Colon (tissue), 2 donors: ENCODE measurements around the gene DHRS1.

ENCODE experiments used
- FAIRE-seq: peaks from 2 replicates; lab custom pipeline; 2012; peaks lifted over from hg19 to GRCh38; lab: Jason Lieb, UNC
- donor health status: control.
- donor health status: control.

Gene DHRS1

DNA sequence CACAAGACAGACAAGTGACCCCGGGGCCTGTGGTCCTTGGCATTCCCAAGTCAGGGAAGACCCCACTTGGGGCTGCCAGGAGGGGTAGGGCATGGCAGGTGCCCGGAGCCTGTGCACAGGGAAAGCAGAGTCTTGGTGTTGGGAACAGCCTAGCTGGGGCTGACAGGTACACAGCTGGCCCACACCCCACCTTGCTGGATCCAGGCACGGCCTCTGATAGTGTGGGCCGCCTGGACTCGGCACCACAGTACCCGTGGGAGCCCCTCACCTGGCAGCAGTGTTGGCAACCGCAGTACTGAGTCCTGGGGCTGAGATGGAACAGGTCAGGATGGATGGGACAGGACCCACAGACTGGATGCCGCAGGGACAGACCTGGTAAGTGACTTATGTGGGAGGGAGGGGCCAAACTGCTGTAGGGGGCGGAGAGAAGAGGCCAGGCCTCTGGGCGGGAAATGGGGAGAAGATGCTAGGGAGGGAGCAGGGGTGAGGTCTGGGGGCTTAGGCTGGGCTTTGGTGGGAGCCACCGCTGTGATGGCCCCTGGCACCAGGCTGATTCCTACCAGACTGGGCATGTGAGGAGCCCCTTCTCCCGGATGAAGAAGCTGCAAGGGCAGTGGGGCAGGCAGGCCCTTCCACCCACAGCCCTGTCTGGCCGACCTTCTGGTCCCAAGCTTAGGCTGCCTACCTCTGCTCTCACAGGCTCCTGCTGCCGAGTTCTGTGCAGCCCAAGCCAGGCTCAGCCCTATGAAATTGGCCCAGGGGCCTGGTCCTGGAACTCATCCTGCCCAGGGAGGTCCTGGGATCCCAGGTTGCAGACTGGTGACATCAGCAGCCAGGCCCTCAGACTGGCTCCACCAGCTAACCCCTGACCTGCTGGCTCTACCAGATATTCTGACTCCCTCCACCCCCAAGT lies 36.5 kb downstream of the DHRS1 start, which contains the start of gene TGM1:
TGM1 (minus strand) TSS at position 357 of the 913 bp plus-strand sequence. CDS start 825 bp downstream, outside the sequence.
- FAIRE-seq: no peak

DNA sequence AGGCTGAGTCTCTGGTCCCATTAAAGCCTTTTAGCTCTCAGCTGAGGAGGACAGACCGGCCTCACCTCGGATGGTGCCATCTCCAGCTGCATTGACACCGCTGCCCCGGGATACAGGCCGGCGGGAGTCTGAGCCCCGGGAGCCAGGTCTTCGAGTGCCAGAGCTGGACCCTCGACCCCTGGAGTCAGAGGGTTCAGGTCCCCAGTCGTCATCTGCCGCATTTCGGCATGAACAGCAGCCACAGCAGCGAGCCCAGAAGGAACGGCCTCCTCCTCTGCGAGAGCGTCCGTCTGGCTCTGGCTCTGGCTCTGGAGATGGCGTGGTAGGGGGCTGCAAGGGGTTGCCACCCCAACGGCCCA lies 37.6 kb downstream of the DHRS1 start:
- FAIRE-seq: no peak

DNA sequence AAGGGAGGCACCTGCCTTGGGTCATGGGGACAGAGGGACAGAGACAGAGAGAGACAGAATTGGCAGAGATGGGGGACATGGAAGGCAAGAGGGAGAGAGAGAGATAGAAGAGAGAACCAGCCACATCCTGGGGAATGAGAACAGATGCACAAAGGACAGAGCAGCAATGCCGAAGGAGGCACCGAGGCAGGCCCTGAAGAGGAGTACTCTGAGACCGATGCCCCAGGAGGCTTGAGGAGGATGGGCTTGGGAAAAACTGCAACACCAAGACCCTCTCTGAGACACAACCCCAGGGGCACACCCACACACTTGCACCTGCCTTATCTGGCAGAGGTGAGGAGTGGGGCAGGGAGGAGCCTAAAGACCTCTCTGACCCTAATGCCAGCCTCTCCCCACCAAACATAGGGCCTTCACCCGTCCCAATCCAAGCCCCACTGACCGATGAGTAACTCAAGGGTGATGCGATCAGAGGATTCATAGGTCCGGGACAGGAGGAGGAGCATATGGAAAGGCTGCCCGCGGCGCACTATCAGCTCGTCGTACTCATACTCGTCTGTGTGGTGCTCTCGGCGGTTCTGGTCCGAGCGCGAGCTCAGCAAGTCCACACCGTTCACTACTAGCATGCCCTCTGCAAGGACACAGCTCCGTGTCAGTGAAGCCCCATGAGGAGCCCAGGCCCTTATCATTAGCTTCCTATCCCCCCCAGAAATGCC lies 38.2 kb downstream of the DHRS1 start:
- FAIRE-seq: no peak

DNA sequence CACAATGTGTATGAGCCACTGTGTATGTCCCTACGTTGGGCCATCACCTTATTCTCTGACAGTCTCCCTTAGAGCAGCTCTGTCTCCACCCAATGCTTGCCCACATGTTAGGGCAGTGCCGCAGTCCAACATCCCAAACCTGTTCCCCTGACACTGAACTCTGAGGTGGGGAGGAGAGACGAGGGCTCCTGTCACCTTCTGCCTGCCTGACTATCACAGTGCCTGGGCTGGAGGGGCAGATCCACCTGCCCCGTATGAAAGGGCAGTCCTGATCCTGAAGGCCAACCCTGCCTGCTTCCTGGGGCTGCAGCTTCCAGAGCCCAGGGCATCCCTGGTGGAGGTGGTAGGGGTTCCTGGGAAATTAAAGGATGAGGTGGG lies 38.8 kb downstream of the DHRS1 start:
- no peak for FAIRE-seq

DNA sequence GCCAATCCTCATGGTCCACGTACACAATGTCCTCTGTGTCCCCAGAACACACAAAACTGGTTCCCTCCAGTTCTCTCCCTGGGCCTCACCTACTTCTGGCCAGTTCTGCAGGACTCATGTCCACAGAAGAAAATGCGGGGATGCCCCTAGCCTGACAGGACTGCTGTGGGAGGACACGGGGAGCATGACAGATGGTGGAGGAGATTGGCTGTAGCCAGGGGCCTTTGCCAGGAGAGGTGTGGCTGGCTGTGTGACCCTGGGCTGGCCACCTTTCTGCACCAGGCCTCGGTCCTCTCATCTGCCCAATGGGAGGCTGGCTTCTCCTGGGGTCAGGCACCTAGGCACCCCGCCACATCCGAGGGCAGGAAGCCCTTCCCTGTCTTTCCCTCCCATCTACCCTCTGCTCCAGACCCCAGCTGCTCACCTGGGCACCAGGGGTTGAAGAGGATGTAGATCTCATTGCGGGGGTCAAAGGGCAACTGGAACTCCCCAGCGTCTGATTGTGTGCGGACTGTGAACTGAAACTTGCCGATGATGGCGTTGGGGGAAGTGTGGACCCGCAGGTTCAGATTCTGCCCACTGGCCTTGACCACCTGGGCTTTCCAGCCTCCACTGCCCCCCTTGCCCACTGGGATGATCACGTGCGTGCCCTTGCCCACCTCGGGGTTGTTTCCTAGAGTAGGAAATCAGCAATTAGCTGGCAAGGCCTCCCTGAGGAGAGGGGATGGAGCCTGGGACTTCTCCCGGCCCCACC lies 39.4 kb downstream of the DHRS1 start:
- FAIRE-seq: no peak

DNA sequence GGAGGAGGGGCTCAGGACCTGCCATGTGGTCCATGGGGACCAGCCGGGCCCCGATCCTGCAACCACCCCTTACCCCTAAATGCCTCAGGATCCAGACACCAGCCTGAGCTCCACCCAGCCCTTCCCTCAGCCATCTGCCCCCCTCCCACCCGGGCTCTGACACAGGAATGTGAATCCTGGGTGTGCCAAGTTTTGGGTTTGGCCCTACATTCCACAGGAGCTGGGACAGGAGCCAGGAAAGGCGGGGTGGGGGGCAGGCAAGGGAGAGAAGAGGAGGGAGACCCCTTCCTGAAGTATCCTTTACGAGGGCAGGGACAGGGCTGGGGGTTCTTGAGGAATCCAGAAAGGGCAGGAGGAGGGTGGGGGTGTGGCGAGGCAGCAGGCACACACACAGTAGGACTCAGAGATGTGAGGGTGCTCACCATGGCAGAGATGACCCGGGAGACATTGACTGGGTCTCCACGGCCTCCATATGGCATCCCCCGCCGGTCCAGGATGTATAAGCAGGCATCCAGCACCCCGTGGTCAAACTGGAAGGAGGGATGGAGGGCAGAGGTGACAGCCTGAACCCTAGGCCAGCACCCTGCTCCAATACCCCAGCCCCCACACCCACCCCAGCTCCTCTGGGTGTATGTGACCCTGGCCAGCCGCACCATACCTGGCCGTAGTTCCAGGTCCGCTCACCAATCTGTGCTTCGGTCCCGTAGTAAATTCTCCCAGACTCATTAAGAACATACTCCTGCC lies 40.1 kb downstream of the DHRS1 start:
- no peak for FAIRE-seq

DNA sequence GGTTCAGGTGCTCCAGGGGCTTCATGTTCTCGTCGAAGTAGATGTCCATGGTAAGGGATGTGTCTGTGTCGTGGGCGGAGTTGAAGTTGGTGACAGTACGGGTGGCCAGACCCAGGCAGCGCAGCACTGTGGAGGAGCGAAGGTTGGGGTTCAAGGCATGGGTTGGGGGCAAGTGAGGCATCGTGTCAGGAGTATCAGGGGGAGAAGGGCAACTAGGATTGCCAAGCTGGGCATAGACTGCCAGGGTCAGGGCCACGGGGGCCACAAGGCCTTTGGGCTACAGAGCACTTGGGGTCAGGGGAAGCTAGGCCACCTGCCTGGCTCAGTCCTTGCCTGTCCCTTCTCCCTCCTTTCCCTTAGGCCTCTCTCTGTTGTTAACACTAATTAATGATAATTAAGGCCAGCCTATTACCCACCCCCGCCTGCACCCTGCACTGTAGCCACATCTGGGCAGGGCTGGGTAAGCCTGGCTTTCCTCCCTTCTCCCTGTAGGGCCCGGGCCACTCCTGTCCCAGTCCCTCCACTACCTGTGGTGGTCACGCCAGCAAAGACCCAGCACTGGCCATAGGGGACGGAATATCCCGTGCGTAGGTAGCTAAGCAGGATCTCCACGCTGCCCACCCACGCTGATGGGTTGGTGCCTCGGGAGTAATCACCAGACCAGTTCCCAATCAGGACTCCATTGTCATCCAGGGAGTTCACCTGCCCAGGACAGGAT lies 40.9 kb downstream of the DHRS1 start:
- no peak for FAIRE-seq

DNA sequence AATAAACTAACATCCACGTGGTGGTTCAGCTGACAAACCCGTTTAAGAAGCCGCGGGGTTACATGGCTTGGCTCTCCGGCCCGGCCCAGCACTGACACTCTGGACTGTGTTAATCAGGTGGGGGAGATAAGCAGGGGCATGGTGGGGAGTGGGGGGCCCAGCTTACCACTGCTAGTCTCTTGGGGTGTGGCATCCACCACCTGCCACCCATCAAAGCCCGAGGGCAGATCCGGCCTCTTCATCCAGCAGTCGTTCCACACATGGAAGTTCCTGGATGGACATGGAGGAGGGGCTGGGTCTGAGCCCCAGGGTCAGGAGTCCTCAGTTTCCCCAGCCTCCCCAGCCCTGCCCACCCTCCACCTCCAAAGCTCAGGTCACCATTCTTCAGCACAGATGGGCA lies 41.5 kb downstream of the DHRS1 start:
- FAIRE-seq: no peak

DNA sequence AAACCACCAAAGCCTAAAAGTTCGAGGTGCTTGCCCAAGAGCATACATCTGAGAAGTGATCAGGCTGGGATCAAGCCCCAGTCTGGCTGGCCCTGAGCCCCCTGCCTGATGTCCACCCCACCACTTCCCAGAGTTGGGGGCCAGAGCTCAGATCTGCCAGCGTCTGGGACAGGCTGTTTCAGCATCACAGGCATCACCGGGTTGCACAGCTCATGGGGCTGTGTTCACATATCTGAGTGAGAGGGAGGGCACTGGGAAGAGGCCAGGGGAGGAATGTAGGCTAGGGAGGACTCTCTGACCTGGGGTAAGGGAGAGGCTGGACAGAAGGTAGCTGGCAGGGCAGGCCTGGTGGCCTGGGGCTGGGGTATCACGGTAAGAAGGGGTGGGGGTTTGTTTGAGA lies 42.6 kb downstream of the DHRS1 start:
- no peak for FAIRE-seq

DNA sequence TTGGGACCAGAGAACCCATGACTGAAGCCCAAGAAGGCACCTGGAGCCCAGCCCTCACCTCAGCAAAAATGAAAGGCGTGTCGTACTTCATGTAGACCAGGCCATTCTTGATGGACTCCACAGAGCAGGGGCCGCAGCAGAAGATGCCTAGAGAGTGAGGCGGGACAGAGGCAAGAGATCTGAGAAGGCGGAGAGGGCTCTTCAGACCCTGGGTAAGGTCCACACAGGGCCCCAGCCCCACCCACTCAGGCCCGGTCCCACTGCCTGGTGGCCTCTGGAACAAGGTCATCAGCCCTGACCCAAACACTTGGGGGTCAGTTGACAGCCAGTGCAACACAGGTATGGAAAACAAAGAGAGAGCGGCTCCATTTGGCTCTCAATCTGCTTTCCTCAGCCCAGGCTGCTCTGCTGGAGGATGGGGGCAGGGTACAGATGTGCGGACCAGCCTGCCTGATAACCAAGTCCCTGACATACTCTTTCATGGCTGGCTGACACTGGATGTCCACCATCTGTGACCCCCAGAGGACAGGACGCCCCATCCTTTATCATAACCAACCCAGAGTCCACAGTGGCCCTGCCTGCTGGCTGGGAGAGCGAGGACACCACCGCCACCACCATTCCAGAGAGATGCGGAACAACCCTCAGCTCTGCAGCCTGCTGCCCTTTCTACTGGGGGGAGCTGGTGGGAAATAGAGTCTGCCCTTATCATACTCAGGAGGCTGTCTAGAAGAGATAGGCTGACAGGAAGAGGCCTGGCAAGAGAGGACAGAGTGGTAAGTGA lies 43.5 kb downstream of the DHRS1 start:
- no peak for FAIRE-seq

DNA sequence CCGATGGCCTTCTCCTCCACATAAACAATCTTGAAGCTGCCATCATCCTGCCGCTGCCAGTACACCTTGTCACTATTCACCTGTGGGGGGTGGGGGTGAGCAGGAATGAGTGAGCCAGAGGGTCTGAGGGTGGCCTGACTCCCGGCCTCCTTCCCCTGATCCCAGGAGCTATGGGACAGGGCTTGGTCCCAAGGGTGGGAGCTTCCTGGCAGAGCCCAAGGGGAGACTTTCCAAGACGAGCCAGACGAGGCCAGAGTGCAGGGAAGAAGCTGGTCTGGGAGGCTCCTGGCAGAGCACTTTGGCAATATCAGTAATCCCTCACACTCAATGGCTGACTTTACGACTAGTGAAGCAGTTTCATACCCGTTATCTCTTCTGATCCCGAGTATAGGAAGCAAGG lies 44.1 kb downstream of the DHRS1 start:
- FAIRE-seq: no peak

DNA sequence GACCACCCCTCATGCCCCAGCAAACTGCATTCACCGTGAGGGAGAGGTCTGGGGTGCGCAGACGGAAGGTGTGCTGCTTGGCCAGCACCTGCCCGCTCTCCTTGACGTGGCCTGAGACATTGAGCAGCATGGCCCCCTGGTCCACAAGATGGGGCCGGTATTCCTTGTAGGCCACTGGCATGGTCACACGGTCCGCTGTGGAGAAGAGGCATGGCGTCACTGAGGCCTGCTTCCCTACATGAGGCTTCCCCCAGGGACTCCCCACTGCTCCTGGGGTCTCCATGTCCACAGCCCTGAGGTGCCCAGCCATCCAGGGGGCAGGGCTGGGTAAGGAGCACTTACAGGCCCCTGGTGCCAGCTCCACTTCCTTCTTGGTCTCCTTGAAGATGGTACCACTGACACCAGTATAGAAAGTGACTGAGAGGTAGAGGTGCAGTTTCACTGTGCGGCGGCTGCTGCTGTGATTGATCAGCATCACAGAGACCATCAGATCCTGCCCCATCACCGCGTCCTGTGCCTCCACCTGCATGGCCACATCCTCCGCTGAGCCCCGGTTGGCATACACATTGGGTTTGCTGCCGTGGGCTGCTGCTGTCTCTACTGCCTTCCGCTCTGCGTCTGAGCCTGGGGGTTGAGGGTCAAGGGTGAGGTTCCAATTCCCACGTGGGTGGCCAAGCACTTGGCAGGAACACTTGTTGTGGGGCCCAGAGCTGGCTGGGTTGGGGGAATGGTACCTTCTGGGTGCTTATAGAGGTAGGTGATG lies 44.8 kb downstream of the DHRS1 start:
- FAIRE-seq: no peak

DNA sequence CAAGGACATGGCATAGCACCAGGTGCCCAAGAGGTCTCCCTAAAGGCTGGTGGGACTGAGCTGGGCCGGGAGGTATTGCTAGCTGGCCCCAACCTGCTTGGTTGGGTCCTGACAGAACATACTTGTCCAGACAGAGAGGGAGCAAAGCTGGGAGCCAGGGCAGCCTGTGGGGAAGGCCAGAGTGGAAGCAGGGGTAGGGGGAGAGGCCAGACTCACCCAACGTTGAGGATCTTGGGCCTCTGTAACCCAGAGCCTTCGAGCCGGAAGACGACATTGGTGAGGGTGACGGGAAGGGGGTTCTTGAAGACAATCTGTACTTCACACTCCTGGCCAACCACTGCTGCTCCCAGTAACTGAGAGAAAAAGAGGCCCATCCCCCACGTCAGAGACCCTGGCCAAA lies 45.6 kb downstream of the DHRS1 start:
- no peak for FAIRE-seq

DNA sequence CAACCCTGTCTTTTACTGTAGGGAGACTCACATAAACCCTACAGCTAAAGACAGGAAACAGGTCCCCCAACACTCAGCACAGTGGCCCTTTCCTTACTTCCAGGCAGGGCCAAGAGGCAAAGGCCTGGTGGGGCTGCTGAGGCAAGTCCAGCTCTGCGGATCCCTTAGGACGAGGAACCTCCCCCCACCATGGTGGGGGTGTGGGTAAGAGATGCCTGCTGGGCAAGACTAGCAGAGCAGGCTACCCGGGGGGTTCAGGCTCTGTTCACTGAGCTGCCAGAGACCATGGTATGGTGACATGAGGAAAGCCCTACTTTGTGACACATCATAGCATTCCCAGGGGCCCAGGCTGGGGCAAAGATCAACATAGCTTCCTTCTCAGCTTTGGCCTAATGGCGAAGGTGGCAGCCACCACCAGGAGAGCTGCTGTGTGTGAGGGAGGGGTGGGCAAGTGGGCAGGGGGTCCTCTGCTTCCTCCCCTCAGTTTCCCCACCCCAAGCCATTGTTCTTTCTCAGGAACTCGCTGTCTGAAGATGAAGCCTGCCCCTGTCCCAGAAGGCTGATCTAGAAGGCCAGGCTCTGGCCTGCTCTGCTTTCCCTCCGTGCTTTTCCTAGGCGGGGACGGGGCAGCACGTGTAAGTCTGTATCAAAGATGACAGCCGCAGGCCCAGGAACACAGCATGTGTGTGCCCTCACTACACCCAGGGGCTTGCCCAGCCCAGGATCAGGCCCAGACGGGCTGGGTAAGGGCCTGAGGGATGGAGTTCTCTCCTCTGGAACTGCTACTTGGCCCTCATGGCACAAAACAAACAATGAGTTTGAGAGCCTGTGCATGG lies 47.1 kb downstream of the DHRS1 start:
- FAIRE-seq: no peak

DNA sequence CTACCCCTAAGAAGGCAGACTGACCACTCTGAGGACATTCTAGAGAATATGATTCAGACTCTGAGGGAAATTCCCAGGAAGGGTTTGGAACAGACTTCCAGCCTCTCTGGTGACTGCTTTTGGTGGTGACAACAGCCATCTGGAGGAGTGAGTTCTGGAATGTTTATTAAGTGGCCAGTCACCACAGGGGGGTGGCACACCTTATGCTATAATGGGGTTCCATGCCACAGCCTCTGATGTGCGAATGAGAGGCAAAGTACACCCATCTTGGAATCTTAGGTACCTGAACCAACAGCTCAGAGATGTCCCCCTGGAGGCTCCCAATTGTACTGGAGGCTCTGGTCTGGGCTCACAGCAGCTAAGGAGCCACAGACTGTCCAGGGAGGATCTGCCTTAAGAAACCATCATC lies 47.7 kb downstream of the DHRS1 start:
- no peak for FAIRE-seq

DNA sequence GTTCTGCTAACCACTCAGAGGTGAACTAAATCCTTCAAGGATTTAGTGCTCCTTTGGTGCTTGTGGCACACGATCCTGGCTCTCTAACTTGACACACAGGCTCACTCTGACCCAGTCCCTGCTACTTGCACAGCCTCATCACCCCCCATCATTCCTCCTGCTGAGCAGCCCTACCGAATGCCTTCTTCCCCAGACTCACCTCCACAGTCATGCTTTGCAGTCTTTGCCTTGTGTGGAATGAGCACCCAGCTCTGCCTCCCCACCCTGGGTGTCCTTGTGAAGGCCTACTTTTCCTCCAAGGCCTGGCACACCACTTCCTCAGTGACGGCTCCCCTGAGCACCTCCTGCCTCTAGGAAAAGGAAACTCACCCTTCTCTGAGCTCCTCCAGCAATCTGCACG lies 49.2 kb downstream of the DHRS1 start:
- FAIRE-seq: no peak

DNA sequence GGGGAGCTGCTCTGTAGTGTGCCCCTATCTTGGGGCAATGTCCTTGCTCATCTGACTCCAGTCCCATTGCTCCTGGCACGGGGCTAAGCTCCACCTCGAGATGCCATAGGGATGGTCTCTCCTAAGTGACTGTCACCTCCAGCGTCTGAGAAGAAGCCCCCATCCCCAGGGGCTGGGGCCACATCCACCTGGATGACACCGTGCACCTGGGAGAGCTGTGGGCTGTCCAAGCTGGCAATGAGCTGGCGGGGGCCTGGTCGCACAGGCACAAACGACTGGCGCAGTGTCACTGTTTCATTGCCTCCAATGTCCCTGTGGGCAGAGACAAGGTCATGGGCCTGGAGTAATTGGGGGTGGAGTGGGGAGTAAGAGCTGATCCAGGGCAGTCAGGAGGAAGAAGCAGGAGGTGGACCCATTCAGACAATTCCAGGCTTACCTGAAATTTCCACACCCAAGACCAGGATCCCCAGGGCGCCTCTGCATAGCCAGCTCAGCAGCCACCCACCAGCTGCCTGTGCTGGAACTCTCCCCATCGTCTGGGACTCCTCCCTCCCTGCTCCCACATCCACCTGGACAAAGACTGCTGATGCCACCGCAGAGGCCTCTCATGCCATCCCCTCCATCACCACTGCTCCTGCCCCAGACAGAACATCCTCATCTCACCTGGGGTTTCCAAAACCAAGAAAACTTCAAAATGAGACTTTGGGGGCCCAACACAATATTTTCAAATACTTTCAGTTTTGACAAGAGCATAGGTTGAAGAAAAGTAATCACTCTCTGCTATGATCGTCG lies 50.2 kb downstream of the DHRS1 start:
- FAIRE-seq: no peak

DNA sequence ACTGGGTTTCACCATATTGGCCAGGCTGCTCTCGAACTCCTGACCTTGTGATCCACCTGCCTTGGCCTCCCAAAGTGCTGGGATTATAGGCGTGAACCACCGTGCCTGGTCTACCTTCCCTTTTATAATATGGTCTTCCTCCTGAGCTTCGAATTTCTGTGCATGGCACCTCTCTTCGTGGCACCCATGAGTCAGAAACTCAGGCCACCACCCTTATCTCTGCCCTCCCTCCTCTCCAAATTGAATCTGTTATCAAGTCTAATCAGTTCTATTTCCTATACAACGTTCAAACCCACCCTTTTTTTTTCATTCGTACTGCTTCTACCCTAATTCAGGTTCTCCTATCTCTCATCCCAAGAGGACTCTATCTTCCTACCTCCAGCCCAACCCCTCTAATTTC lies 52.2 kb downstream of the DHRS1 start:
- no peak for FAIRE-seq
